Activated CD4-positive, alpha-beta T cell treated with anti-CD3 and anti-CD28 coated beads for 36 hours (primary cell): ENCODE data around the gene ARHGAP22. TPM values are rescaled to one million over a fixed set of nuclear protein-coding genes. Genes with fewer than 3 reads are reported as not detected.

Experiments
- ATAC-seq: fragments of 200-7000 bp; cut with Tn5 transposase; one replicate; pipeline ENCODE4 v1.10.0; 2021; ENCODE audit warnings: mild to moderate bottlenecking, moderate library complexity
- CTCF ChIA-PET: fragments of 350-600 bp; sonication (Branson Sonifier 250); formaldehyde crosslinking; loops from one replicate; lab custom pipeline; 2021; ENCODE audit warnings: antibody characterized with exemption; lab: Charles Lee
- POLR2A ChIA-PET: fragments of 350-600 bp; sonication (Branson Sonifier 250); formaldehyde crosslinking; loops from one replicate; lab custom pipeline; 2021; ENCODE audit warnings: antibody characterized with exemption, inconsistent platforms; lab: Charles Lee
- DNase-seq: peaks from one replicate; pipeline ENCODE4 v3.0.0-alpha.2; 2020
- H3K27ac Mint-ChIP-seq: one replicate; pipeline ENCODE4 v1.8.0; 2021; ENCODE audit warnings: mixed read lengths
- H3K27me3 Mint-ChIP-seq: one replicate; pipeline ENCODE4 v1.8.0; 2021; ENCODE audit warnings: mixed read lengths
- H3K36me3 Mint-ChIP-seq: one replicate; pipeline ENCODE4 v1.8.0; 2021; ENCODE audit warnings: low read depth, mixed read lengths
- H3K4me1 Mint-ChIP-seq: one replicate; pipeline ENCODE4 v1.8.0; 2021; ENCODE audit warnings: mixed read lengths
- H3K4me3 Mint-ChIP-seq: one replicate; pipeline ENCODE4 v1.8.0; 2021; ENCODE audit warnings: mild to moderate bottlenecking, moderate library complexity, mixed read lengths
- H3K9me3 Mint-ChIP-seq: one replicate; pipeline ENCODE4 v1.8.0; 2021; ENCODE audit warnings: low read depth, mixed read lengths
- intact Hi-C, 2 experiments: fragments of 100-400 bp; cut with DNase I in 1 of 2; cut with micrococcal nuclease in 1 of 2; formaldehyde crosslinking; loops; one replicate each; pipeline versions ENCODE4 v1.14.2 to v1.15.1; 2022 to 2024; cut with DNase I, micrococcal nuclease
- total RNA-seq, 2 experiments: library from RNA; stranded (reverse); gene quantifications; one replicate each; pipeline ENCODE4 v1.2.3, GENCODE V29; 2021

ARHGAP22 gene
- total RNA-seq, 2 experiments from 2014 or later, result 0.27 to 0.47 TPM

DNA sequence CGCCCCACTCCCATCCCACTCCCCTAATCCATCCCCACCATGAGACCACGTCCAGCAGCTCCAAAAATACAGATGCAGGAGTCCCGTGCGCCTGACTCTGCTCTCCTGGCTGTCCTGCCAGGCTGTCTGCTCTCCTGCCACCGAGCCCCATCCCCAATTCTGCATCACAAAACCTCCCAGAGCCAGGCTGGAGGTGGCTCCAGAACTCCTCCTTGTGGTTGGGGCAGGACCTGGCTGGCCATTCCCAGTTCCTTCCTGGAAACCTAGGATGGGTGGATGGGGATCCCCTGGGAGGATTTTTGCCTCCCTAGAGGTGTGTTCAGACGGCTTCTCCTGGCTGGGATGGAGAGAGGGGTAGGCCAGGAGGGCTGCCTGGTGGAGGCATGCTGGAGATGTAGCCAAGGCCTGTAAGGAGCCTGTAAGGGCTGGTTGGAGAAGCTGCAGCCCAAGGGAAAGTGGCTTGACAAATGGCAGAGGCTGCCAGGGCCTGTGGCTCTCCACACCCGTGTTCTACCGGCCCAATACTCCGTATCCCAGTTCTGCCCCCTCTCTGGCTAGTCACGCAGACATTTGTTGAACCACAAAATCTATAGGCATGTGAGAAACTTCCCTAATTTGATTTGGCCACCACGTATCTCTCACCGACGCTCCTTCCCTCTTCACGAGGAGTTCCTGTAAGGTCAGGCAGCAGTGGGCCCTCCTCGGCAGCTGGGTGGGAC is 99.3 kb downstream of the ARHGAP22 start:
- H3K36me3 Mint-ChIP-seq, result no peaks in the 10 kb centered on the region
- CTCF ChIA-PET, result no interaction called here

GRCh38 chr10:48504141-48504885 is 100.6 kb downstream of the ARHGAP22 start:
- no peak for DNase-seq
- ATAC-seq, result no peak
- Mint-ChIP-seq H3K27me3 (no peaks in the 10 kb centered on the region), H3K36me3 (no peaks in the 10 kb centered on the region), H3K9me3 (no peaks in the 10 kb centered on the region), H3K27ac (no peak overlapping the region), H3K4me1 (no peaks in the 10 kb centered on the region), H3K4me3 (no peak overlapping the region)
- intact Hi-C loops, result no loop called here
- CTCF ChIA-PET, result no interaction called here
- POLR2A ChIA-PET, result no interaction called here

More for the DNA sequence above, 99.3 kb downstream of the ARHGAP22 start:
- Mint-ChIP-seq H3K27me3 (no peaks in the 10 kb centered on the region), H3K4me1 (no peaks in the 10 kb centered on the region), H3K4me3 (no peak overlapping the region), H3K9me3 (no peaks in the 10 kb centered on the region), H3K27ac (no peak overlapping the region)
- POLR2A ChIA-PET, result no interaction called here
- intact Hi-C loops, result loop anchor here (1.0 kb wide), 1 partner anchor 142 kb away; no protein-coding TSS in a partner anchor
- DNase-seq (no peak), ATAC-seq (no peak)

DNA sequence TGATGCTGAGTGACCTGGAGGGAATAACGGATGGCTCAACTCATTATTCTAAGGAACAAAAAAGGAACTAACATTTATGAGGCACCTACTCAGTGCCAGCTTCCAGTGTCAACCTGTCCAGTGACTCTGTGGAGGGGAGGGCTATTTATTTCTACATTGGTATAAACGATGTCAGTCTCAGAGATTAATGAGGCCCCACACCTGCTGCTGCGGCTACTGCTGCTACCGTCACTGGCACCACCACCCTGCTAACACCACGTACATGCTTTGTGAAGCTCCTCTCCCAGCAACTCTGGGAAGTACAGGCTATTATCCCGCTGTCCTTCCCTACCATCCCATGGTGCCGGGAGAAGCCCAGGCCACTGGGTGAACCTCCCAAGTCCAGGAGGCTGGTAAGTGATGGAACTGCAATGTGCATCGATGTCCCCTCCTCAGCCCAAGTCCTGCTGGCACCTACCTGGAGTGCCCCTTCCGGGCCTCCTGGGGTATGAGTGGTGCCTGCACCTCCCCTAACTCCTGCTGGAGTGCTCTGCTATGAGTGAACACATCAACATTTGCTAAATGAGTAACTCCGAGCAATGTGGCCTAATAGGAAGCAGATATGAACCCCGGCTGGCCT is 101.5 kb downstream of the ARHGAP22 start:
- Mint-ChIP-seq H3K9me3 (no peaks in the 10 kb centered on the region), H3K36me3 (no peaks in the 10 kb centered on the region), H3K27ac (no peak overlapping the region), H3K27me3 (no peaks in the 10 kb centered on the region), H3K4me1 (no peaks in the 10 kb centered on the region), H3K4me3 (no peak overlapping the region)
- POLR2A ChIA-PET, result no interaction called here
- intact Hi-C loops, result no loop called here
- no peak for DNase-seq
- no peak for ATAC-seq
- CTCF ChIA-PET, result no interaction called here

DNA sequence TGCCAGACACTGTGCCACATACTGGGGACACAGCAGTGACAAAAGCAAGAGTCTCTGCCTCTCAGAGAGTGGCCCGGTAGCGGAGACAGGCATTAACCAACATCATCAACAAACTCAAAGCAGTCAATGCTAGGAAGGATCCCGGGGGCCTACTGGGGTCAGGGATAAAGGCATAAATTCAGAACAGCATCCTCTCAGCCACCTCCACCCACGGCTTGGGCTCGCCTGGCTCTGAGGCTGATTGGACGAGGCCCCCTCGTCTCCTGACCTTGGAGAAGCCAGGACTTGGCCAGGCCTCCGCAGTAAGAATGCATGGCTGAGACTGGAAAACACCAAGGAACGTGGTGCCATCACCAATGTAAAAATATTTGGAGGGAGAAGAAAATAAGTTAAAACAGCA is 102.1 kb downstream of the ARHGAP22 start:
- ChIA-PET CTCF (no interaction called here), POLR2A (no interaction called here)
- Mint-ChIP-seq H3K9me3 (no peaks in the 10 kb centered on the region), H3K27me3 (no peaks in the 10 kb centered on the region), H3K27ac (no peak overlapping the region), H3K36me3 (no peaks in the 10 kb centered on the region), H3K4me1 (no peaks in the 10 kb centered on the region), H3K4me3 (no peak overlapping the region)
- intact Hi-C loops, result no loop called here
- DNase-seq (no peak), ATAC-seq (no peak)

GRCh38 chr10:48501787-48502771 is 102.8 kb downstream of the ARHGAP22 start:
- Mint-ChIP-seq H3K36me3 (no peaks in the 10 kb centered on the region), H3K4me3 (no peak overlapping the region), H3K27me3 (no peaks in the 10 kb centered on the region), H3K27ac (no peak overlapping the region), H3K4me1 (no peaks in the 10 kb centered on the region), H3K9me3 (no peaks in the 10 kb centered on the region)
- no peak for DNase-seq
- ChIA-PET POLR2A (no interaction called here), CTCF (no interaction called here)
- intact Hi-C loops, result no loop called here
- ATAC-seq, result no peak

GRCh38 chr10:48501226-48501625 is 103.6 kb downstream of the ARHGAP22 start:
- H3K9me3 Mint-ChIP-seq, result no peaks in the 10 kb centered on the region
- POLR2A ChIA-PET, result no interaction called here
- H3K4me1 Mint-ChIP-seq, result no peaks in the 10 kb centered on the region
- intact Hi-C loops, result no loop called here
- DNase-seq (no peak), ATAC-seq (no peak)
- no peaks in the 10 kb centered on the region for H3K36me3 Mint-ChIP-seq
- H3K27ac Mint-ChIP-seq, result no peak overlapping the region
- H3K4me3 Mint-ChIP-seq, result no peak overlapping the region
- no peaks in the 10 kb centered on the region for H3K27me3 Mint-ChIP-seq
- CTCF ChIA-PET, result interaction anchor here (1.1 kb wide), 1 partner anchor 137 kb away, joined by 3 read pairs; no protein-coding TSS in a partner anchor

DNA sequence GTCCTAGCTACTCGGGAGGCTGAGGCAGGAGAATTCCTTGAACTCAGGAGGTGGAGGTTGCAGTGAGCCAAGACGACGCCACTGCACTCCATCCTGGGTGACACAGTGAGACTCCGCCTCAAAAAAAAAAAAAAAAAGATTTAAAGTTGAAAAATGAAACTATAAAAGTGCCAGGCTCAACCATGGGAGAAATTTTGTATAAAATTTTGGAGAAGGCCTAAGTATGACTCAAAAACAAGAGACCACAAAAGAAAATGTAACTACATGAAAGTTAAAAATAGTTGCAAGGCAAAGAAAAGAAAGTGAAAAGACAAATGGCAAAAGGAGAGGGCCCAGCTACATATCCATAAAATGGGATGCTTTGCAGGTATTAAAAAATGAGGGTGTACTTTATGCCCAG is 104.1 kb downstream of the ARHGAP22 start:
- Mint-ChIP-seq H3K27me3 (no peaks in the 10 kb centered on the region), H3K4me1 (no peaks in the 10 kb centered on the region), H3K36me3 (no peaks in the 10 kb centered on the region), H3K4me3 (no peak overlapping the region), H3K27ac (no peak overlapping the region), H3K9me3 (no peaks in the 10 kb centered on the region)
- DNase-seq (no peak), ATAC-seq (no peak)
- intact Hi-C loops, result no loop called here
- ChIA-PET POLR2A (no interaction called here), CTCF (interaction anchor here (1.1 kb wide), 1 partner anchor 137 kb away, joined by 3 read pairs; no protein-coding TSS in a partner anchor)

DNA sequence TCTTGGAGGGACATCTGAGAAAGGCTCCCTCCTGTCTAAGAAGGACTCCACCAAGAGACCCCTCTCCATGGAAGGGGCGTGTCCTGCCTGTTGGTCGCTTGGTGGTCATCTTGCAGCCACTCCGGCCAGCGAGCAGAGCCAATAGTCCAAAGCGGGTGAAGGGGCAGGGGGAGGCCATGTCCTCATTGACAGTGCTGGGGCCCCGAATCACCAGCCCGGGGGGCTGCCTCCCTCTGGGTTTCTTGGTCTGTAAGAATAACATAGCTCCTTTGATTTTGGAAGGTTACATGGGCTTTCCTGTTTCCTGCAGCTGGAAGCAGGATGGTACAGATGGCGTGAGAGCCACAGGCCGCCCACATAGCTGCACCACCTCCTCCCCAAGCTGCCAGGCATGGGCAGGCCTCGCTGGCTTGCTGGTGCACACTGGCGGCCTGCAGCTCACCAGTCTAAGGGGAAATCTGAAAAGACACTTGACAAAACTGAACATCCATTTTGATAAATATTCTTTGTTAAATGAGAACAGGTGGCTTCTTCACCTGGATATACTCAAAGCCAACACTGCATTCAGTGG is 105.8 kb downstream of the ARHGAP22 start:
- Mint-ChIP-seq H3K9me3 (no peaks in the 10 kb centered on the region), H3K4me1 (peaks cover 10% of the 10 kb centered on the region), H3K4me3 (no peak overlapping the region), H3K27ac (no peak overlapping the region), H3K27me3 (peaks cover 7% of the 10 kb centered on the region), H3K36me3 (no peaks in the 10 kb centered on the region)
- ATAC-seq, result no peak
- ChIA-PET POLR2A (no interaction called here), CTCF (no interaction called here)
- DNase-seq, result no peak
- intact Hi-C loops, result no loop called here

DNA sequence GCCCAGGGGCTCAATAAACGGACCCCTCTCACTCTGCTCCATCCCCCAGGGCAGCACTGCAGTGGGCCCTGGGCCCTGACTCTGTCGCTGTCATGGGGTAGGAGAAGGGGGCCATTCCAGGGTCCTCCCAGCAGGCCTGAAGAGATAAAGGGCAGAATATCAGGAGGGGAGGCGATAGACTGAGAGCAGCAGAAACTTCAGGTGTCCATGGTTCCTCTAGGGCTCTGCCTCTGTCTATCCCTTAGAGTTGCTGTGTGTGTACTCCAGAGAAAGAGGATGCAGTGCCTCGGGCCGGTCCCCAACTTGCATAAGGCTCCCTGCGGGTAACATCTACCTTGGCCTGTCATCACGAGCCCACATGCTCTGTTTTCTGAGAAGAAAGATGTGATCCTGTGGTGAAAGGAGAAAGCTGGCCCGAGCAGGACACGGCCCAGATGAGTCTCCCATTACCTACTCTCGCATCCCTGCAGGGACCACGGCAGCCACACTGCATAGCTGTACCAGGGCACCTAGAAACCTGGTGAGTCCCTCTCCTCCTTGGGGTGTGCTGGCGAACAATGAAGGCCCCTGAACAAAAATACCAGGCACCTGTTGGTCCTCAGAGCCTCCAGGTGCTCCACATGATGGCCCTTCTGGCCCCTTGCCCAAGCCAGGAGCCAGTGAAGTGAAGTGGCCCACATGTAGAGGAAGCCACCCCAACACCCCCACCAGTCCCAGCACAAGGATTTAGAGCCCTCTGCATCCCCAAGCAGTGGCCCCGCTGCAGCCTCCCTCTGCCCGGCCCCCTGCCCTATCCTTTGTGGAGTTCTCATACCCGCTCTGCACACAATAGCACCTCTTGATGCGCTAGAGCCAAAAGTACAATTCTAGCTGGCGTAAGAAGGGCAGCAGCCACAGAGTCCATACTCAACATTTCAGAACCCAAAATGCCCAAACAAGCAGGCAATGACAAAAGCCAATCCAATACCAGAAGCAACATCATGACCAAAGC is 106.8 kb downstream of the ARHGAP22 start:
- H3K4me3 Mint-ChIP-seq, result no peak overlapping the region
- ATAC-seq (no peak), DNase-seq (no peak)
- peaks cover 7% of the 10 kb centered on the region for H3K27me3 Mint-ChIP-seq
- no peaks in the 10 kb centered on the region for H3K36me3 Mint-ChIP-seq
- no peak overlapping the region for H3K27ac Mint-ChIP-seq
- no peaks in the 10 kb centered on the region for H3K9me3 Mint-ChIP-seq
- ChIA-PET CTCF (no interaction called here), POLR2A (no interaction called here)
- peaks cover 15% of the 10 kb centered on the region for H3K4me1 Mint-ChIP-seq
- intact Hi-C loops, result no loop called here
